Left lung (tissue), 10 donors: ENCODE measurements around the gene MMP21. TPM values are rescaled to one million over a fixed set of nuclear protein-coding genes. Genes with fewer than 3 reads are reported as not detected.

Experiments used
- ATAC-seq: fragments of 200-7000 bp; cut with Tn5 transposase; one replicate; pipeline ENCODE4 v1.9.1; 2020; ENCODE audit warnings: moderate library complexity
- DNase-seq, 4 donors: peaks; one replicate each; pipeline ENCODE4 v3.0.0-alpha.2; 2013 to 2020
- H3K27ac ChIP-seq, 2 donors: fragments of 200-600 bp; sonication (generic) in 1 of 2; one replicate each; pipeline versions ENCODE4 v1.5.0 to v1.8.0; 2020 to 2021
- H3K27me3 ChIP-seq, 2 donors: fragments of 200-600 bp; sonication (generic) in 1 of 2; one replicate each; pipeline versions ENCODE4 v1.5.0 to v1.8.0; 2020 to 2021
- H3K36me3 ChIP-seq, 2 donors: fragments of 200-600 bp; sonication (generic) in 1 of 2; one replicate each; pipeline versions ENCODE4 v1.5.0 to v1.8.0; 2020 to 2021
- H3K4me1 ChIP-seq, 2 donors: fragments of 200-600 bp; one replicate each; pipeline ENCODE4 v1.8.0; 2021
- H3K4me3 ChIP-seq, 2 donors: fragments of 200-600 bp; sonication (generic) in 1 of 2; one replicate each; pipeline versions ENCODE4 v1.5.0 to v1.8.0; 2020 to 2021; ENCODE audit warnings: mild to moderate bottlenecking in 1 of 2
- H3K9me3 ChIP-seq, 2 donors: fragments of 200-600 bp; sonication (generic) in 1 of 2; one replicate each; pipeline versions ENCODE4 v1.5.0 to v1.8.0; 2020 to 2021
- intact Hi-C, 2 donors: fragments of 100-400 bp; cut with DNase I; formaldehyde crosslinking; loops; one replicate each; pipeline versions ENCODE4 v1.11.2 to v1.14.2; 2022
- polyA plus RNA-seq, 6 donors: library from polyadenylated mRNA; unstranded; fragments of 120-200 nt; gene quantifications; one replicate each; pipeline ENCODE4 v1.2.1, GENCODE V29; 2013; ENCODE audit not compliant: insufficient read length in 6 of 6
- total RNA-seq, 2 donors: library from RNA; stranded (reverse); fragmentation: NEBNext Ultra II Directional; extraction: Animal tissue kit (Norgen Biotek cat#: 25700); gene quantifications; one replicate each; pipeline ENCODE4 v1.2.1, GENCODE V29; 2021
- TF ChIP-seq, protein P1 (sequence below), 2 donors: fragments of 200-600 bp; sonication (generic) in 1 of 2; IDR thresholded peaks; one replicate each; pipeline versions ENCODE4 v1.5.0 to v1.8.0; 2021; ENCODE audit warnings: antibody characterized with exemption in 2 of 2
- donor health status: DM: no; HTN: yes; CAD: no.
- donor health status: DM: no; HTN: no; CAD: no.

The MMP21 gene
- total and polyA plus RNA-seq, 8 donors: 0.13 to 1.2 (median 0.70) TPM

DNA sequence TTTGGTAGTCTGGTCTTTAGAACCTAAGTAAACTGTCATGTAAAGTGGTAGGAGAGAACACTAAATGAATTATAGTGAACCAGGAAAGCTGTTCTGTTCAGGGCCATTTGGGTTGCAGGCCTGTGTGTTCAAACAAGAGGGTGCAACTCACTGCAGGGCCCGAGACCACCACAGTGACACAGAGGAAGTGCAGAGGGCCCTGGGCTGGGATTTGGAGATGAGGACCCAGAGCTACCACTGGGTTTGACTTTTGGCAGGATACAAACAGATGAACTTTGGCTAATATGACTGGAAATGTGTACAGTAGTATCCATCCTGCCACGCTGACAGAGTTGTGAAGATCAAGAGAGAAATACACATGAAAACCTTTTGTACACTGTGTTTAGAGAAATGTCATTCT is 9.8 kb downstream of the MMP21 start:
- TF ChIP-seq, protein P1, sequence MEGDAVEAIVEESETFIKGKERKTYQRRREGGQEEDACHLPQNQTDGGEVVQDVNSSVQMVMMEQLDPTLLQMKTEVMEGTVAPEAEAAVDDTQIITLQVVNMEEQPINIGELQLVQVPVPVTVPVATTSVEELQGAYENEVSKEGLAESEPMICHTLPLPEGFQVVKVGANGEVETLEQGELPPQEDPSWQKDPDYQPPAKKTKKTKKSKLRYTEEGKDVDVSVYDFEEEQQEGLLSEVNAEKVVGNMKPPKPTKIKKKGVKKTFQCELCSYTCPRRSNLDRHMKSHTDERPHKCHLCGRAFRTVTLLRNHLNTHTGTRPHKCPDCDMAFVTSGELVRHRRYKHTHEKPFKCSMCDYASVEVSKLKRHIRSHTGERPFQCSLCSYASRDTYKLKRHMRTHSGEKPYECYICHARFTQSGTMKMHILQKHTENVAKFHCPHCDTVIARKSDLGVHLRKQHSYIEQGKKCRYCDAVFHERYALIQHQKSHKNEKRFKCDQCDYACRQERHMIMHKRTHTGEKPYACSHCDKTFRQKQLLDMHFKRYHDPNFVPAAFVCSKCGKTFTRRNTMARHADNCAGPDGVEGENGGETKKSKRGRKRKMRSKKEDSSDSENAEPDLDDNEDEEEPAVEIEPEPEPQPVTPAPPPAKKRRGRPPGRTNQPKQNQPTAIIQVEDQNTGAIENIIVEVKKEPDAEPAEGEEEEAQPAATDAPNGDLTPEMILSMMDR (IDR thresholded peaks at IDR 0.05): no peak
- ATAC-seq: no peak

DNA sequence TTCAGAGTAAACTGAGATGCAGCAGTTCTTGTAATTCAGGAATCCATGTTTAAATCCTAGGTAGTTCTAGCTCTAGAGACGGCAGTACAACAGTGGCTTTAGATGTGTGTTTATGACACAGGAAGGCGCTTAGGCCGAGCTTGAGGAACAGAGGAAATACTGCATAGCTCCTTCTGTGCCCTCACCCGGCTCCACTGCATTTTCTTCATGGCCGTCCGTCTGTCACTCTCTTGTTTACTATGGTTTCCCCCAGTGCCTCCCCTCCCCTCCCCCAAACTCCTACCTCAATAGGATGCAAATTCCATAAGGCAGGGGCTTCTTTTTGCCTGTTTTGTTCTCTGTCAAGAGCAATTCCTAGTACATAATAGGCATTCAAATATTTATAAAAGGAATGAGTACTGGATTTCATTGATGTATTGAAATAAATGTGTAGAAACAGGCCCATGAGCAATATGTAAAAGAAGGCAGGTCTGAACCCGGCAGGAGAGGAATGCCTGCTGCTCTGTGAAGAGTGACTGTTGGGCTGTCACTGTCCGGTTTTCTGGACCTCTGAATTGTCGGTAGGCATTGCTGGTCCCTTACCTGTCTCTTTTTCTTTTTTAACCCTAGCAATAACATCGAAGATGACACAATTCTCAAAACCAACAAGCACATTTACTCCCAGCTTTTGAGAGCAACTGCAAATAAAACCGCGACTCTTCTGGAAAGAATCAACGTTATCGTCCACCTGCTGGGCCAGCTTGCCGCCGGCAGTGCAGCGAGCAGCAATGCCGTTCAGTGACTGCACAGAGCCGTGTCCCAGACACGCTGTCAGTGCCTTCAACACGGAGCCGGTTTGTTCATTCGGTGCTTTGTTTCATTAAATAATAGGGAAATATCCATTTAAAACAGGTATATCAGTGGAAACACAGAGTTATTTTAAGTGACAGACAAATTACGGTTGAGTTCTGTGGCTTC is 12.7 kb downstream of the MMP21 start:
- intact Hi-C loops: no loop called here
- TF ChIP-seq, protein P1 (IDR thresholded peaks at IDR 0.05): no peak
- Histone ChIP-seq H3K4me1 (no peaks in the 10 kb centered on the region), H3K9me3 (no peaks in the 10 kb centered on the region), H3K27me3 (no peaks in the 10 kb centered on the region), H3K36me3 (peaks cover 0 to 90% of the 10 kb centered on the region in 2 donors), H3K27ac (no peak overlapping the region), H3K4me3 (no peak overlapping the region)
- DNase-seq (no peak), ATAC-seq (no peak)

More for the DNA sequence above, 9.8 kb downstream of the MMP21 start:
- Histone ChIP-seq H3K27me3 (no peaks in the 10 kb centered on the region), H3K4me1 (no peaks in the 10 kb centered on the region), H3K9me3 (no peaks in the 10 kb centered on the region), H3K36me3 (peaks cover 0 to 63% of the 10 kb centered on the region in 2 donors), H3K27ac (no peak overlapping the region), H3K4me3 (no peak overlapping the region)
- intact Hi-C loops: no loop called here
- no peak for DNase-seq

DNA sequence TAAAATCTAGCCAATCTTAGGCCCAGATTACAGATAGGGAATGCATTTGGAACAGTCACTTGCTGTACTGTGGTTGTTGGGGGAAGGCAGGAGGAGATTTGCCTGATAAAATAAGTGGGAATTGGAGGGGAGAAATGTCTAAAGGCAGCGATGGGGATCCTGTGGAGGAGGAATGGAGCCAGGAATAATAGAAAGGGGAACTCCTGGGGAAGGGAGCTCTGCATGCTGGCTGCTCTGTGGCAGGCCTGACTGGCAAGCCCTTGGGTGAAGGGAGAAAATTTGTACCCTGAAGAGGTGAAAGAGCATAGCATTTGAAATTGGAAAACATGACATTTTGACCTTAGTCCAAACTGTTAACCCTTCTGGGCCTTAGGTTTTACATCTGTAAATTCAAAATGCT is 13.7 kb downstream of the MMP21 start:
- Histone ChIP-seq H3K4me3 (no peak overlapping the region), H3K9me3 (no peaks in the 10 kb centered on the region), H3K27ac (no peak overlapping the region), H3K4me1 (no peaks in the 10 kb centered on the region), H3K36me3 (peaks cover 0 to 96% of the 10 kb centered on the region in 2 donors), H3K27me3 (no peaks in the 10 kb centered on the region)
- DNase-seq: no peak
- intact Hi-C loops: no loop called here
- ATAC-seq: no peak
- TF ChIP-seq, protein P1 (IDR thresholded peaks at IDR 0.05): no peak

DNA sequence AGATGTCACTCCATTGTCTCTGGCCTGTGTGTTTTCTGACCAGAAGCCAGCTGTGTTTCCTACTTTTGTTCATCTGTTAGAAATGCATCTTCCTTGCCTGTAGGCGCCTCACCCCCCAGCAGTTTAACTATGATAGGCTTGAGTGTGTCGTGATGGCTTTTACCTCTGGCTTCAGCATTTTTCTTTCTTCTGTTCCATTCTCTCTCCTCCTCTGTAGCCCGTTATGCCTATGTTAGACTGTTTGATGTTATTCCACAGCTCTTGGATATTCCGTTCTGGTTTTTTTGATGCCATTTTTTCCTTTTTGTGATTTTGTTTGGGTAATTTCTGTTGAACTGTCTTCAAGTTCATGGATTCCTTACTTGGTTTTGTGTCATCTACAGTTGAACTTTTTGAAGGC is 17.9 kb downstream of the MMP21 start:
- TF ChIP-seq, protein P1 (IDR thresholded peaks at IDR 0.05): no peak
- Histone ChIP-seq H3K27ac (no peak overlapping the region), H3K27me3 (no peaks in the 10 kb centered on the region), H3K36me3 (peaks cover 0 to 98% of the 10 kb centered on the region in 2 donors), H3K9me3 (no peaks in the 10 kb centered on the region), H3K4me1 (no peaks in the 10 kb centered on the region), H3K4me3 (no peak overlapping the region)
- no peak for DNase-seq
- intact Hi-C loops: no loop called here
- ATAC-seq: no peak

DNA sequence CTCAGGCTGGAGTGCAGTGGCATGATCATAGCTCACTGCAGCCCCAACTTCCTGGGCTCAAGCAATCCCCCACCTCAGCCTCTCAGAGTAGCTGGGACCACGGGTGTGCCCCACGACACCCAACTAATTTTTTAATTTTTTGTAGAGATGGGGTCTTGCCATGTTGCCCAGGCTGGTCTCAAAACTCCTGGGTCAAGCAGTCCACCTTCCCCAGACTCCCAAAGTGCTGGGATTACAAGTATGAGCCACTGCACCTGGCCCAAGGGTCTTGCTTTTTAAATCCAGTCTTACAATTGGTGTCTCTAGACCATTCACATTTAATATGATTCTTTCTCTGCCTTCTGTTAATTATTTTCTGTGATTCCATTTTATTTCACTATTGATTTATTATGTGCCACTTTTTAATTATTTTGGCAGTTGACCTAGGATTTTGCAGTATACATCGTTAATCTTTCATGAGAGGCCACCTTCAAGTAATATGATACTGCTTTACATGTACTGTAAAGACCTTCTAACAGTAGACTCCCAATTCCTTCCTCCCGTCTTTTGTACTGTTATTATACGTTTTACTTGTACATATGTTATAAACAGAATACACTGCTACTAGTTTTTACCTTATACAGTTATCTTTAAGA is 18.7 kb downstream of the MMP21 start:
- Histone ChIP-seq H3K36me3 (peaks cover 0 to 98% of the 10 kb centered on the region in 2 donors), H3K27ac (no peak overlapping the region), H3K4me3 (no peak overlapping the region), H3K27me3 (no peaks in the 10 kb centered on the region), H3K4me1 (no peaks in the 10 kb centered on the region), H3K9me3 (no peaks in the 10 kb centered on the region)
- TF ChIP-seq, protein P1 (IDR thresholded peaks at IDR 0.05): no peak
- no peak for ATAC-seq
- DNase-seq: no peak
- intact Hi-C loops: no loop called here
